Mesothelial cell of epicardium (in vitro differentiated cells): ENCODE results near the gene CYP3A4. TPM values are rescaled to one million over a fixed set of nuclear protein-coding genes. Genes with fewer than 3 reads are reported as not detected.
"Not testable (repeated sequence)": the region's sequence is repeated elsewhere in the genome, so short reads cannot be mapped to it uniquely, and the experiment has no call there.

Experiments used
- DNase-seq, 2 experiments: peaks; one replicate each; pipeline ENCODE4 v3.0.0; 2021; ENCODE audit warnings: low spot score in 2 of 2; ENCODE audit not compliant: unreplicated experiment in 2 of 2
- H3K27ac Mint-ChIP-seq: 2 replicates; pipeline ENCODE4 v1.8.0; 2021; ENCODE audit warnings: mixed read lengths
- H3K27me3 Mint-ChIP-seq: 2 replicates; pipeline ENCODE4 v1.8.0; 2021; ENCODE audit warnings: low read depth, mixed read lengths
- H3K36me3 Mint-ChIP-seq: 2 replicates; pipeline ENCODE4 v1.8.0; 2021; ENCODE audit warnings: mixed read lengths
- H3K4me1 Mint-ChIP-seq: 2 replicates; pipeline ENCODE4 v1.8.0; 2021; ENCODE audit warnings: mixed read lengths
- H3K4me3 Mint-ChIP-seq: 2 replicates; pipeline ENCODE4 v1.8.0; 2021; ENCODE audit warnings: mild to moderate bottlenecking, moderate library complexity, mixed read lengths
- H3K9me3 Mint-ChIP-seq: 2 replicates; pipeline ENCODE4 v1.8.0; 2021; ENCODE audit warnings: mixed read lengths
- CTCF ChIP-seq: fragments of 200-600 bp; sonication (generic); IDR thresholded peaks from one replicate; pipeline ENCODE4 v1.5.0; 2021; ENCODE audit warnings: antibody characterized with exemption; ENCODE audit not compliant: unreplicated experiment
- total RNA-seq: library from RNA; stranded (reverse); gene quantifications from 3 replicates; pipeline ENCODE4 v1.2.1, GENCODE V29; 2021

The CYP3A4 gene
- total RNA-seq, 1 donor from 2014 or later = not detected

DNA sequence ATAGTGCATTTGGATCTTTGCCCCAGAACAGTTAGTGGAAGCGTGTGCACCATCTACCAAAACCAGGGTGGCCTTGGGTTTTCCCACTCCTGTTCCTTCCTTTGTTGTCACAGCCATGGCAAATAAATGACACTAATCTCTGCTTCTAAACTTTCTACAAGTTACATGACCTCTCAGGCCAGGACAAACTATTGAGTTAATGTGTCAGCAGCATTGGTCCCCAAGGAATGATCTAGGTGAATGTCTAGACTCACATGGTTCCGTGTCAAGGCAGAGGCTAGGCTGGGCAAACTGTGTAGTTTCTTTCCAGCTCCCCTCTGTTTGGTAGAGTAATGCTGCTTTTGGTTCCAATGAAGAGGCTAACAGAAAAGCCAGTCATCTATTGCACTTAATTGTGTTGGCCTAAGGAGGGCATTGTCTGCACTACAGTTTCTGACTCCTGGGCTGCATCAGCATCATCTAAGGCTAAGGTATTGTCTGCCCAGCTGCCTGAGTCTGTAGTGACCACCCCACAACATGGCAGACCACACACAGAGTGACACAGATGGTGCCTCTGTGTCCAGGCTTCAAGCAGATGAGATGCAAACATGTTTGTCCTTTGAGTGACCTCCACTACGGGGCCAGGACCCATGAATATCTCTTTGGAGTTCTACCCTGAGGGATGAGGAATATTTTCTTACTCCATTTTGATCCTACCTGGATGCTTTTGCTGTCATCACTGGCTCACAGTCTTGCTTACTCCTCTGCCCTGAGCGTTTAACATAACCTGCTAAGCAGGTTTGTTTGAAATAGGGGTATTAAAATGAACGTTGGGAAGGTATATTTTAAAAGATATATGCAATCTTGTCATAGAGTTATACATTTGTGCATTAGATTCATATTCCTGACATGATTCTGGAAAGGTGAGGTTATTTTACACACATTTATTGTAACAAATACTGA lies 1.7 kb downstream of the CYP3A4 start:
- H3K4me3 Mint-ChIP-seq = no peak overlapping the region
- no peaks in the 10 kb centered on the region for H3K27me3 Mint-ChIP-seq
- no peak overlapping the region for H3K27ac Mint-ChIP-seq
- no peaks in the 10 kb centered on the region for H3K36me3 Mint-ChIP-seq
- no peak for TF ChIP-seq CTCF
- DNase-seq = no peak
- H3K4me1 Mint-ChIP-seq = peaks cover 32% of the 10 kb centered on the region
- no peaks in the 10 kb centered on the region for H3K9me3 Mint-ChIP-seq

GRCh38 chr7:99780588-99780987 lies 3.4 kb downstream of the CYP3A4 start:
- H3K36me3 Mint-ChIP-seq = no peaks in the 10 kb centered on the region

GRCh38 chr7:99779949-99780348 lies 4.0 kb downstream of the CYP3A4 start:
- Mint-ChIP-seq H3K4me1 (peaks cover 26% of the 10 kb centered on the region), H3K27ac (no peak overlapping the region), H3K36me3 (no peaks in the 10 kb centered on the region), H3K4me3 (no peak overlapping the region), H3K9me3 (no peaks in the 10 kb centered on the region), H3K27me3 (peaks cover 4% of the 10 kb centered on the region)
- no peak for TF ChIP-seq CTCF
- no peak for DNase-seq

More at GRCh38 chr7:99780588-99780987, 3.4 kb downstream of the CYP3A4 start:
- H3K9me3 Mint-ChIP-seq = no peaks in the 10 kb centered on the region
- TF ChIP-seq CTCF = no peak
- no peak overlapping the region for H3K4me3 Mint-ChIP-seq
- no peak overlapping the region for H3K27ac Mint-ChIP-seq
- H3K4me1 Mint-ChIP-seq = peaks cover 26% of the 10 kb centered on the region
- H3K27me3 Mint-ChIP-seq = peaks cover 2% of the 10 kb centered on the region
- no peak for DNase-seq

GRCh38 chr7:99778880-99779279 lies 5.1 kb downstream of the CYP3A4 start:
- no peak overlapping the region for H3K4me3 Mint-ChIP-seq
- no peak for TF ChIP-seq CTCF
- no peaks in the 10 kb centered on the region for H3K9me3 Mint-ChIP-seq
- peaks cover 5% of the 10 kb centered on the region for H3K27me3 Mint-ChIP-seq
- no peaks in the 10 kb centered on the region for H3K36me3 Mint-ChIP-seq
- no peak overlapping the region for H3K27ac Mint-ChIP-seq
- no peak for DNase-seq
- H3K4me1 Mint-ChIP-seq = peaks cover 26% of the 10 kb centered on the region

DNA sequence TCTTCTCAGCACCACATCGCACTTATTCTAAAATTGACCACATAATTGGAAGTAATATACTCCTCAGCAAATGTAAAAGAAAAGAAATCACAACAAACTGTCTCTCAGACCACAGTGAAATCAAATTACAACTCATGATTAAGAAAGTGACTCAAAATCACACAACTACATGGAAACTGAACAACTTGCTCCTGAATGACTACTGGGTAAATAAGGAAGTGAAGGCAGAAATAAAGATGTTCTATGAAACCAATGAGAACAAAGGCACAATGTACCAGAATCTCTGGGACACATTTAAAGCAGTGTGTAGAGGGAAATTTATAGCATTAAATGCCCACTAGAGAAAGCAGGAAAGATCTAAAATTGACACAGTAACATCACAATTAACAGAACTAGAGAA lies 10.6 kb downstream of the CYP3A4 start:
- H3K4me3 Mint-ChIP-seq, H3K9me3 Mint-ChIP-seq: not testable (repeated sequence)
- H3K27me3 Mint-ChIP-seq = peaks cover 11% of the 10 kb centered on the region

GRCh38 chr7:99772565-99772964 lies 11.4 kb downstream of the CYP3A4 start:
- Mint-ChIP-seq H3K27ac (no peak overlapping the region), H3K36me3 (no peaks in the 10 kb centered on the region), H3K27me3 (peaks cover 11% of the 10 kb centered on the region), H3K4me1 (peaks cover 2% of the 10 kb centered on the region), H3K9me3 (peaks cover 10% of the 10 kb centered on the region), H3K4me3 (no peak overlapping the region)
- no peak for TF ChIP-seq CTCF
- DNase-seq = no peak

More for the DNA sequence above, 10.6 kb downstream of the CYP3A4 start:
- not testable (repeated sequence) for H3K36me3 Mint-ChIP-seq, H3K27ac Mint-ChIP-seq, H3K4me1 Mint-ChIP-seq, DNase-seq

DNA sequence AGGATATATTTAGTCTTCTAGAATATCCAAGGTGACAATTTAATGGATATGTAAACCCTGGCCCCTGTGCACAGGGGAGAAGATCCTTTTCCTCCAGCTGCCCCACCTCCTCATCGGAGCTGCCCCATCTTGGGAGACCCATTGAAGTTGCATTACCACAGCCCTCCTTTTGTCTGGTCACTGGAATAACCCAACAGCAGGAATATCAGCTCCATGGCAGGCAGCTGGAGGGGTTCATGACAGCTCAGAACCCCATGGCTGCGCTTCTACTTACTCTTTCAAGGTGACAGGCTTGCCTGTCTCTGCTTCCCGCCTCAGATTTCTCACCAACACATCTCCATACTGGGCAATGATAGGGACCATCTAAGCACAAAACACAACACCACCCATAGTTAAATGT lies 14.5 kb downstream of the CYP3A4 start:
- H3K9me3 Mint-ChIP-seq, H3K27ac Mint-ChIP-seq, H3K27me3 Mint-ChIP-seq, H3K4me1 Mint-ChIP-seq, H3K36me3 Mint-ChIP-seq, H3K4me3 Mint-ChIP-seq, DNase-seq: not testable (repeated sequence)
